Mesenchymal stem cell (in vitro differentiated cells and primary cell): ENCODE data around the gene SAFB.

Source experiments
- DNase-seq: peaks from one replicate; pipeline ENCODE4 v3.0.0-alpha.2; 2013
- H2AFZ ChIP-seq: one replicate; pipeline ENCODE4 v1.6.1; 2013; ENCODE audit warnings: low read depth, mild to moderate bottlenecking, control low read depth, inconsistent platforms, low read length, moderate library complexity
- H2AK5ac ChIP-seq: 2 replicates; pipeline ENCODE4 v1.6.1; 2013; ENCODE audit warnings: low read length, moderate library complexity, mild to moderate bottlenecking, inconsistent platforms; ENCODE audit not compliant: severe bottlenecking
- H2BK120ac ChIP-seq: one replicate; pipeline ENCODE4 v1.6.1; 2013; ENCODE audit warnings: low read depth, mild to moderate bottlenecking, inconsistent platforms, low read length, moderate library complexity
- H2BK12ac ChIP-seq, 2 experiments: one replicate each; pipeline ENCODE4 v1.6.1; 2013; ENCODE audit warnings: inconsistent platforms in 2 of 2, low read length in 2 of 2, mild to moderate bottlenecking in 2 of 2, moderate library complexity in 2 of 2, control low read depth in 1 of 2
- H2BK15ac ChIP-seq: one replicate; pipeline ENCODE4 v1.6.1; 2013; ENCODE audit warnings: mild to moderate bottlenecking, low read depth, inconsistent platforms; ENCODE audit not compliant: poor library complexity, severe bottlenecking
- H2BK5ac ChIP-seq: 2 replicates; pipeline ENCODE4 v1.6.1; 2013; ENCODE audit warnings: low read depth, mild to moderate bottlenecking, low read length, control low read depth, inconsistent platforms; ENCODE audit not compliant: poor library complexity, severe bottlenecking
- H3K14ac ChIP-seq, 2 experiments: one replicate each; pipeline ENCODE4 v1.6.1; 2013; ENCODE audit warnings: inconsistent platforms in 2 of 2, low read length in 2 of 2, control low read depth in 1 of 2, mild to moderate bottlenecking in 1 of 2, moderate library complexity in 1 of 2
- H3K18ac ChIP-seq, 2 experiments: one replicate each; pipeline ENCODE4 v1.6.1; 2013; ENCODE audit warnings: inconsistent platforms in 2 of 2, low read length in 2 of 2, control low read depth in 1 of 2, low read depth in 1 of 2, mild to moderate bottlenecking in 1 of 2
- H3K23ac ChIP-seq, 2 experiments: one replicate each; pipeline ENCODE4 v1.6.1; 2013; ENCODE audit warnings: inconsistent platforms in 2 of 2, low read length in 2 of 2, mild to moderate bottlenecking in 2 of 2, moderate library complexity in 2 of 2, control low read depth in 1 of 2
- H3K27ac ChIP-seq: 2 replicates; pipeline ENCODE4 v1.5.1; 2013; ENCODE audit warnings: mild to moderate bottlenecking, moderate library complexity, low read length, control low read depth, inconsistent platforms; ENCODE audit not compliant: poor library complexity, severe bottlenecking
- H3K27me3 ChIP-seq, 2 experiments: 2 replicates each; pipeline versions ENCODE4 v1.6.1 to v1.7.0; 2013; ENCODE audit warnings: low read length in 2 of 2, mild to moderate bottlenecking in 2 of 2, moderate library complexity in 2 of 2, control low read depth in 1 of 2, inconsistent platforms in 1 of 2; ENCODE audit not compliant: control insufficient read depth in 1 of 2, insufficient read depth in 1 of 2
- H3K36me3 ChIP-seq, 2 experiments: 2 replicates each; pipeline versions ENCODE4 v1.6.1 to v1.7.0; 2013; ENCODE audit warnings: low read length in 2 of 2, control low read depth in 1 of 2, inconsistent platforms in 1 of 2, low read depth in 1 of 2, mild to moderate bottlenecking in 1 of 2; ENCODE audit not compliant: insufficient read depth in 2 of 2, control insufficient read depth in 1 of 2
- H3K4ac ChIP-seq, 2 experiments: one replicate each; pipeline ENCODE4 v1.6.1; 2013; ENCODE audit warnings: inconsistent platforms in 2 of 2, low read length in 2 of 2, mild to moderate bottlenecking in 2 of 2, moderate library complexity in 2 of 2, control low read depth in 1 of 2, low read depth in 1 of 2
- H3K4me1 ChIP-seq: 2 replicates; pipeline ENCODE4 v1.6.1; 2013; ENCODE audit warnings: low read depth, low read length, control low read depth; ENCODE audit not compliant: control insufficient read depth, insufficient read depth
- H3K4me2 ChIP-seq: 2 replicates; pipeline ENCODE4 v1.6.1; 2013; ENCODE audit warnings: low read length, mild to moderate bottlenecking, inconsistent platforms; ENCODE audit not compliant: poor library complexity, severe bottlenecking
- H3K4me3 ChIP-seq, 2 experiments: 2 replicates each; pipeline versions ENCODE4 v1.5.1 to v1.7.0; 2013; ENCODE audit warnings: low read length in 2 of 2, mild to moderate bottlenecking in 2 of 2, control low read depth in 1 of 2, low read depth in 1 of 2; ENCODE audit not compliant: insufficient read depth in 1 of 2
- H3K79me1 ChIP-seq: replicated peaks from 2 replicates; pipeline ENCODE4 v1.6.1; 2013; ENCODE audit warnings: mild to moderate bottlenecking, control low read depth, low read length, inconsistent platforms; ENCODE audit not compliant: poor library complexity, severe bottlenecking
- H3K9ac ChIP-seq: 2 replicates; pipeline ENCODE4 v1.7.0; 2013; ENCODE audit warnings: mild to moderate bottlenecking, low read length, moderate library complexity
- H3K9me3 ChIP-seq: 2 replicates; pipeline ENCODE4 v1.7.0; 2013; ENCODE audit warnings: mild to moderate bottlenecking, low read length; ENCODE audit not compliant: control insufficient read depth
- H4K8ac ChIP-seq: one replicate; pipeline ENCODE4 v1.6.1; 2013; ENCODE audit warnings: inconsistent platforms, mild to moderate bottlenecking, low read length, moderate library complexity
- H4K91ac ChIP-seq: one replicate; pipeline ENCODE4 v1.6.1; 2013; ENCODE audit warnings: mild to moderate bottlenecking, low read length, inconsistent platforms
- WGBS: methylation state at CpG from one replicate; pipeline ENCODE4 v1.1.7; 2013; ENCODE audit warnings: mixed read lengths; 5-methylcytosine and 5-hydroxymethylcytosine counted together

SAFB gene

DNA sequence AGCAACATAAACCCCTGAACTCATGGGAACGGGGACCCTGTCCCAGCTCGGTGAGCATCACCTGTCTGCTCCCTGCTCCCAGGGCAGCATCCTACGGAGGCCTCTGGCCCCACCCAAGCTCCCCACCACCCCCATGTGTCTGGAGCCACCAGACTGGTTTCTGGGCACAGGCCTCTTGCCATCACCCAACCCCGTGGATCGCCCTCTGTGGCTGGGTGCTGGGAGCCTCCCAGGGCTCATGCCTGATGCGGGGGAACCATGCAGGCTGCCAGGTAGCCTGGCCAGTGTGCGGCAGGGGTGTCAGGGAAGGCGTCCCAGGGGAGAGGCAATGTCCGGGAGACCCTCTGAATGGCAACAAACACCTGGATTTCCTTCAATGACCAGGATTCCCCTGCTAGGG is 54.7 kb downstream of the SAFB start:
- Histone ChIP-seq H3K23ac (no peak overlapping the region), H3K4me3 (peak overlapping the region in 1 of 2 experiments; percentile 4), H2BK12ac (no peak overlapping the region), H4K91ac (no peak overlapping the region), H3K27ac (no peak overlapping the region), H3K9ac (no peak overlapping the region), H3K18ac (no peak overlapping the region), H2AK5ac (no peak overlapping the region), H2BK120ac (no peak overlapping the region), H3K4ac (no peak overlapping the region), H2AFZ (no peak overlapping the region), H2BK5ac (no peak overlapping the region), H3K14ac (no peak overlapping the region), H3K4me1 (peaks cover 23% of the 10 kb centered on the region), H3K27me3 (no peaks in the 10 kb centered on the region), H3K36me3 (peaks cover 5 to 29% of the 10 kb centered on the region in 2 experiments), H2BK15ac (no peak overlapping the region), H3K79me1 (peaks cover 29% of the 10 kb centered on the region), H3K9me3 (no peaks in the 10 kb centered on the region), H3K4me2 (no peak overlapping the region), H4K8ac (no peak overlapping the region)
- 95% methylated on average over 9 of the region's 9 CpGs for WGBS
- no peak for DNase-seq

DNA sequence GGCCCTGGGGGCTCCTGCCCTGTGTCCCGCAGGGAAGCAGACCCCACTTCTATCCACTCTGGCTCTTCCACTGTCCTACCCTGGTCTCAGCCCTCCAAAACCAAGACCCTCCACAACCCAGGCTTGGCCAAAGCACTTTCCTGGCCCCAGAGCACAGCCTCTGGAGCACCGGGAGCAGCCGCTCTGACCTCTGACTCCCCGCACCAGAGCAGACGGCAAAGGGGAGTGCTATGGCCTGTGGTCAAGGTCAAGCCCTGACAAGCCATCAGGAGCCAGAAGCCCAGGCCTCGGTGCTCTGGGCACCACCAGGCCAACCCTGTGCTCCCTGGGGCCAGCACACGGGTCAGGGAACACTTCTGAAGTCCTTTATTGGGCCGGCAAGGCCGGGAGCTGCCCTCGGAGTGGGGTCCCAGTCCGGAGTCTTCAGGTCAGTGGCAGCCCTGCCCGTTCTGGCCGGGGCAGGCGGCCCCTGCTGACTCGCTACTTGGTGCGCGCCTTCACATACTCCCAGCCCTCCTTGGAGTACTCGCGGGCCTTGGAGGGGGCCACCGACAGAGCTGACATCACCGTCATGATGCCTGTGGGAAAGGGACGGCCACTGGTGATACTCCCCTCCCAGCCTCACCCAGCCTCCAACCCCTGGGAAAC is 55.3 kb downstream of the SAFB start:
- Histone ChIP-seq H3K4ac (no peak overlapping the region), H3K9me3 (no peaks in the 10 kb centered on the region), H2AFZ (no peak overlapping the region), H3K4me3 (no peak overlapping the region), H3K27me3 (no peaks in the 10 kb centered on the region), H3K14ac (no peak overlapping the region), H4K8ac (no peak overlapping the region), H2AK5ac (no peak overlapping the region), H2BK5ac (no peak overlapping the region), H2BK120ac (no peak overlapping the region), H3K4me2 (no peak overlapping the region), H3K27ac (no peak overlapping the region), H3K4me1 (peaks cover 23% of the 10 kb centered on the region), H3K79me1 (peaks cover 29% of the 10 kb centered on the region), H3K23ac (no peak overlapping the region), H2BK12ac (no peak overlapping the region), H3K18ac (no peak overlapping the region), H3K9ac (no peak overlapping the region), H3K36me3 (peaks cover 5 to 26% of the 10 kb centered on the region in 2 experiments), H2BK15ac (no peak overlapping the region), H4K91ac (no peak overlapping the region)
- WGBS, result 95% methylated on average over 16 of the region's 22 CpGs
- no peak for DNase-seq

DNA sequence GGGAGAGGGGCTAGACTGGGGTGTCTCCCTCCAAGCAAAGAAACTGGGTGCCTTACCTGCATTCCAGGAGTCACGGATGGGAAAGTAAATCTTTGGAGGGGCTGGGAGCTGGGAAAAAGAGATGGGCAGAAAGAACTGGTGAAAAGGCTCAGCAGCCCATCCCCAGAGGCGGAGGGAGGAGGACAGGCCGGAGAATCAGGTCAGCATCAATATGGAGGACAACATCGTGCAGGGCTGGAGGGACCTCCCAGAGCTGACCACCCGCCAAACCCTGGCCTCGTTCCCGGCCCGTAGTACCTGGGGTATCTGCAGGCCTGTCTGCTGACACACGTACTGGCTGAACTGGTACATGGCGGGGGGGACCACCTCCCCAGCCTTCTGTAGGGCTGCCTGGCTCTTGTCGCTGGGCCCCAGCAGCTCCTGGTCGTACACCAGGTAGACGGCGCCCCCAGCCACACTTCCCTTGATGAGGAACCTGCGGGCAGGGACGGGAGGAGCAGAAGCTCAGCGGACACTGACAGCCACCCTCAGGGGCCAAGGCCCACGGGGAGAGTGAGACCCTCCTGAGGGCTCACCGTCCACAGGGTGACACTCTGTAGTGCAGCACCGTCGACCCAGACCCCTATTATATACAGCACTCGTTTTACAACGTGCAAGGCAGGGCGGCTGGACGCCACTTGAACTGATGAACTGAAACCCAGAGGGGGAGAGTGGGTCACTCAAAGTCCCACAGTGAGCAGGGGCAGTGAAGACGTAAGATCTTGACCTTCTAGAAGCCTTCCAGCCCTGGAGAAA is 56.6 kb downstream of the SAFB start:
- Histone ChIP-seq H3K9me3 (no peaks in the 10 kb centered on the region), H3K4me2 (peak overlapping the region; percentile 86), H3K27ac (no peak overlapping the region), H3K23ac (peak overlapping the region in 1 of 2 experiments; percentile 90), H3K36me3 (peaks cover 5 to 19% of the 10 kb centered on the region in 2 experiments), H3K18ac (peak overlapping the region; percentile 56 to 76), H4K91ac (peak overlapping the region; percentile 20), H3K4ac (peak overlapping the region; percentile 7 to 52), H3K14ac (peak overlapping the region in 1 of 2 experiments; percentile 90), H2BK5ac (no peak overlapping the region), H2AFZ (peak overlapping the region; percentile 6), H2BK12ac (peak overlapping the region; percentile 37 to 45), H2AK5ac (peak overlapping the region; percentile 3), H3K79me1 (peaks cover 29% of the 10 kb centered on the region), H2BK120ac (no peak overlapping the region), H3K9ac (peak overlapping the region; percentile 96), H4K8ac (peak overlapping the region; percentile 67), H3K27me3 (no peaks in the 10 kb centered on the region), H2BK15ac (no peak overlapping the region), H3K4me1 (peaks cover 23% of the 10 kb centered on the region), H3K4me3 (peak overlapping the region; percentile 74 to 99)
- DNase-seq, result no peak
- 54% methylated on average over 26 of the region's 26 CpGs for WGBS

DNA sequence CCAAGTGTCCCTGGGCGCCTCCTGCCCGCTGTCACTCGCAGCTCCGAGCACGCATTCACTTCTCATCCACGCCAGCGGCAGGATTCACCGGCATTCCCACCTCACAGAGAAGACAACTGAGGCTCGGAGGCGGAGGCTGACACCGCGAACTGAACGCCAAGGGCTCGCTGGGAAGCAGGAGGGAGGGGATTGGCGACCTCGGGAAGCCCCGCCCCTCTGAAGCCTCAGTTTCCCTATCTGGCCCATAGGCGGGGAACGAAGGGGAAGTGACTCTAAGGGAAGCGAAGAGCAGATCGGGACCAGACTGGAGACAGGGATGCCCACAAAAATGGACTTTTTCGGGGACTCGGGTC is 57.2 kb downstream of the SAFB start:
- H3K14ac ChIP-seq, result peak overlapping the region in 1 of 2 experiments; percentile 90
- peak overlapping the region; percentile 60 for H2BK15ac ChIP-seq
- no peak overlapping the region for H2BK120ac ChIP-seq
- peak overlapping the region; percentile 86 for H3K4me2 ChIP-seq
- no peaks in the 10 kb centered on the region for H3K9me3 ChIP-seq
- peak overlapping the region; percentile 7 to 52 for H3K4ac ChIP-seq
- H3K4me1 ChIP-seq, result peaks cover 23% of the 10 kb centered on the region
- peak overlapping the region; percentile 2 for H4K8ac ChIP-seq
- peaks cover 5 to 24% of the 10 kb centered on the region in 2 experiments for H3K36me3 ChIP-seq
- peak overlapping the region; percentile 8 for H4K91ac ChIP-seq
- no peaks in the 10 kb centered on the region for H3K27me3 ChIP-seq
- 2% methylated on average over 22 of the region's 23 CpGs for WGBS
- peak overlapping the region; percentile 96 for H3K9ac ChIP-seq
- peak overlapping the region; percentile 17 for H3K27ac ChIP-seq
- H2BK12ac ChIP-seq, result peak overlapping the region in 1 of 2 experiments; percentile 1
- no peak for DNase-seq
- peaks cover 29% of the 10 kb centered on the region for H3K79me1 ChIP-seq
- no peak overlapping the region for H2BK5ac ChIP-seq
- peak overlapping the region; percentile 56 to 76 for H3K18ac ChIP-seq
- no peak overlapping the region for H2AK5ac ChIP-seq
- H3K4me3 ChIP-seq, result peak overlapping the region; percentile 74 to 99
- peak overlapping the region; percentile 6 for H2AFZ ChIP-seq
- H3K23ac ChIP-seq, result no peak overlapping the region
